ENCODE data around the gene ZDHHC14. TPM values are rescaled to one million over a fixed set of nuclear protein-coding genes. Genes with fewer than 3 reads are reported as not detected.
"Not testable (repeated sequence)": the region's sequence is repeated elsewhere in the genome, so short reads cannot be mapped to it uniquely, and the experiment has no call there.

ZDHHC14 gene
- total RNA-seq, 2 donors from 2014 or later: 3.6 to 5.2 TPM

GRCh38 chr6:157586088-157586414 lies 205.1 kb downstream of the ZDHHC14 start:
- H3K9me3 ChIP-seq (ENCODE audit: control insufficient read depth, low read length, poor library complexity, severe bottlenecking): peaks cover 8% of the 10 kb centered on the region
- DNase-seq: no peak
- no peak overlapping the region for H3K27ac Mint-ChIP-seq
- H3K4me3 Mint-ChIP-seq: no peak overlapping the region
- ATAC-seq: no peak
- peaks cover 5% of the 10 kb centered on the region for H3K36me3 Mint-ChIP-seq (ENCODE audit: low read depth)
- no peaks in the 10 kb centered on the region for H3K4me1 Mint-ChIP-seq
- H3K27me3 Mint-ChIP-seq: no peaks in the 10 kb centered on the region

DNA sequence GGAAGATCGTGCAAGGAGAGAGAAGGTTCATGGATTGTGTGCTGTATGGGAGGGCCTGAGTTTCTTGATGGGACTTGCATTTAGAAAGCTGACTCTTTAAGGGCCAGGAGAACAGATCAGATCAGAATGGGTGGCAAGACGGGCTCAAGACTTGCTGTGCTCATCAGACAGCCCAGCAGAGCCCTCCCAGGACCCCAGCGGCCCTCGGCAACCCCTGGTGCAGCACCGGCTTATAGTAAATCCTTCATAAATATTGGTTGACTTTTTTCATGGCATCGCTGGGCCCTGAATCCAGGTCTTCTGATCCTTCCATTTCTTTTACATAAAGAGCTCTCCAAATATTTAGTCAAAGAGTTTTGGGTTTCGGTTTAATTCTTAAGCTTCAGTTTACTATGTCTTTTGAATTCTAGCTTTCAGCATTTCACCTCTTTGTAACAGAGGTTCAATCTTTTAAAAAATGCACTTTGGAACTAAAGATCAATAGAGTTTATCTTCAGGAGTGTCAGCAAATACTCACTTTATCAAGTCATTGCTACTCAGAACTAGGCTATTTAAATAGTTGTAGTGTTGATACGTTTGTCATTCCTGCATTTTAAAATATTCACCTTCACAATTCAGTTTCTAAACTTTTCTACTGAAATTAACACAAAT lies 205.6 kb downstream of the ZDHHC14 start:
- H3K9me3 ChIP-seq (ENCODE audit: control insufficient read depth, low read length, poor library complexity, severe bottlenecking): peaks cover 8% of the 10 kb centered on the region
- no peak overlapping the region for H3K4me3 Mint-ChIP-seq
- no peaks in the 10 kb centered on the region for H3K4me1 Mint-ChIP-seq
- ATAC-seq: no peak
- no peak for DNase-seq
- H3K27me3 Mint-ChIP-seq: no peaks in the 10 kb centered on the region
- no peak overlapping the region for H3K27ac Mint-ChIP-seq
- peaks cover 3% of the 10 kb centered on the region for H3K36me3 Mint-ChIP-seq (ENCODE audit: low read depth)

GRCh38 chr6:157587127-157587926 lies 206.3 kb downstream of the ZDHHC14 start:
- Mint-ChIP-seq H3K4me1 (no peaks in the 10 kb centered on the region), H3K4me3 (no peak overlapping the region), H3K27me3 (no peaks in the 10 kb centered on the region), H3K27ac (no peak overlapping the region), H3K36me3 (ENCODE audit: low read depth) (peaks cover 3% of the 10 kb centered on the region)
- peaks cover 7% of the 10 kb centered on the region for H3K9me3 ChIP-seq (ENCODE audit: control insufficient read depth, low read length, poor library complexity, severe bottlenecking)
- DNase-seq (no peak), ATAC-seq (no peak)

DNA sequence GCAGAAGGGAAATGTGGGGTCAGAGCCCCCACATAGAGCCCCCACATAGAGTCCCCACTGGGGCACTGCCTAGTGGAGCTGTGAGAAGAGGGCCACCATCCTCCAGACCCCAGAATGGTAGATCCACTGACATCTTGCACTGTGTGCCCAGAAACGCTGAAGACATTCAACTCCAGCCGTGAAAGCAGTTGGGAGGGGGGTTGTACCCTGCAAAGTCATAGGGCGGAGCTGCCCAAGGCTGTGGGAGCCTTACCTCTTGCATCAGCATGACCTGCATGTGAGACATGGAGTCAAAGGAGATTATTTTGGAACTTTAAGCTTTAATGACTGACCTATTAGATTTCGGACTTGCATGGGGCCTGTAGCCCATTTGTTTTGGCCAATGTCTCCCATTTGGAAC lies 209.7 kb downstream of the ZDHHC14 start:
- H3K4me1 Mint-ChIP-seq; ATAC-seq; H3K27me3 Mint-ChIP-seq; H3K36me3 Mint-ChIP-seq (ENCODE audit: low read depth); H3K27ac Mint-ChIP-seq; DNase-seq; H3K4me3 Mint-ChIP-seq; H3K9me3 ChIP-seq (ENCODE audit: control insufficient read depth, low read length, poor library complexity, severe bottlenecking): not testable (repeated sequence)

GRCh38 chr6:157592541-157592940 lies 211.6 kb downstream of the ZDHHC14 start:
- DNase-seq (no peak), ATAC-seq (peak; percentile 28)
- H3K27ac Mint-ChIP-seq: no peak overlapping the region
- peaks cover 3% of the 10 kb centered on the region for H3K4me1 Mint-ChIP-seq
- no peaks in the 10 kb centered on the region for H3K27me3 Mint-ChIP-seq
- H3K36me3 Mint-ChIP-seq (ENCODE audit: low read depth): peaks cover 2% of the 10 kb centered on the region
- H3K9me3 ChIP-seq (ENCODE audit: control insufficient read depth, low read length, poor library complexity, severe bottlenecking): no peaks in the 10 kb centered on the region
- H3K4me3 Mint-ChIP-seq: no peak overlapping the region

DNA sequence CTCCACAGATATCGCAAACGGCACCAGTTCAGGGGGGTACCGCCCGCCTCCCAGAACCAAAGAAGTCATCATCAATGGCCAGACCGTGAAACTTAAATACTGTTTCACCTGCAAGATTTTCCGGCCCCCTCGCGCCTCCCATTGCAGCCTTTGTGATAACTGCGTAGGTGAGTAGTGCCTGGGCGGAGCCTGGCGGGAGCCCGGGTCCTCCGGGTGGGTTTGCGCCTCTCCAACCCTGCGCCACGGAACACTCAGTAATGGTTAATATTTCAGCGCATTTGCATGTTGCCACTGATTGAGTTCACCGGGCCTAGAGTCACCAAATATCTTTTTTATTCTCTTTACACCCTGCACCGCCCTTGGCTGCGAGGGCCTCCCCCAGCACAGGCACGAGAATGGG lies 212.0 kb downstream of the ZDHHC14 start:
- DNase-seq (no peak), ATAC-seq (no peak)
- Mint-ChIP-seq H3K36me3 (ENCODE audit: low read depth) (peaks cover 2% of the 10 kb centered on the region), H3K4me3 (no peak overlapping the region), H3K4me1 (peaks cover 5% of the 10 kb centered on the region), H3K27ac (no peak overlapping the region), H3K27me3 (no peaks in the 10 kb centered on the region)
- H3K9me3 ChIP-seq (ENCODE audit: control insufficient read depth, low read length, poor library complexity, severe bottlenecking): no peaks in the 10 kb centered on the region

GRCh38 chr6:157593596-157593995 lies 212.6 kb downstream of the ZDHHC14 start:
- no peak overlapping the region for H3K4me3 Mint-ChIP-seq
- peaks cover 6% of the 10 kb centered on the region for H3K4me1 Mint-ChIP-seq
- H3K27ac Mint-ChIP-seq: no peak overlapping the region
- no peaks in the 10 kb centered on the region for H3K27me3 Mint-ChIP-seq
- peaks cover 2% of the 10 kb centered on the region for H3K36me3 Mint-ChIP-seq (ENCODE audit: low read depth)
- DNase-seq (no peak), ATAC-seq (no peak)
- H3K9me3 ChIP-seq (ENCODE audit: control insufficient read depth, low read length, poor library complexity, severe bottlenecking): no peaks in the 10 kb centered on the region

DNA sequence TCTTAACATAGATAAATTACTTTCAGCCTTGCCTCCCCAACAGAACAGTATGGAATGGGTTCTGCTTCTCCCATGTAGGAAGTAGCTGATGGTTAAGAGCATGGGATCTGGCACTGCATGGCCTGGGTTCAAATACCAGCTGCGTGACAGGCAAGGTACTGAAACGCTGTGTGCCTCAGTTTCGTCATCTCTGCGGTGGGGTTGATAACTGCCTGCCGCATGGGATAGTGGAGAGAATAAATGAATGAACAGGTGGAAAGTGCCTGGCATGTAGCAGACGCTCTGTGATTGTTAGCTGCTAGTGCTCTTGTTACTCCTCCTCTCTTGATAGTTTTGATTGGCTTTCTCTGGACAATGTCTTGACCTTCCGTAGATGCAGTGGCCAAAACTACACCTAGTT lies 213.3 kb downstream of the ZDHHC14 start:
- no peaks in the 10 kb centered on the region for H3K9me3 ChIP-seq (ENCODE audit: control insufficient read depth, low read length, poor library complexity, severe bottlenecking)
- H3K4me3 Mint-ChIP-seq: no peak overlapping the region
- peaks cover 2% of the 10 kb centered on the region for H3K36me3 Mint-ChIP-seq (ENCODE audit: low read depth)
- H3K27ac Mint-ChIP-seq: no peak overlapping the region
- H3K27me3 Mint-ChIP-seq: no peaks in the 10 kb centered on the region
- H3K4me1 Mint-ChIP-seq: peaks cover 6% of the 10 kb centered on the region
- ATAC-seq (no peak), DNase-seq (no peak)

- Mint-ChIP-seq H3K4me1 (peaks cover 6% of the 10 kb centered on the region), H3K36me3 (ENCODE audit: low read depth) (peaks cover 2% of the 10 kb centered on the region), H3K4me3 (no peak overlapping the region), H3K27ac (no peak overlapping the region), H3K27me3 (no peaks in the 10 kb centered on the region)
- DNase-seq (no peak), ATAC-seq (no peak)
- H3K9me3 ChIP-seq (ENCODE audit: control insufficient read depth, low read length, poor library complexity, severe bottlenecking): no peaks in the 10 kb centered on the region
Measured at GRCh38 chr6:157595768-157596167, 214.8 kb downstream of the ZDHHC14 start.

DNA sequence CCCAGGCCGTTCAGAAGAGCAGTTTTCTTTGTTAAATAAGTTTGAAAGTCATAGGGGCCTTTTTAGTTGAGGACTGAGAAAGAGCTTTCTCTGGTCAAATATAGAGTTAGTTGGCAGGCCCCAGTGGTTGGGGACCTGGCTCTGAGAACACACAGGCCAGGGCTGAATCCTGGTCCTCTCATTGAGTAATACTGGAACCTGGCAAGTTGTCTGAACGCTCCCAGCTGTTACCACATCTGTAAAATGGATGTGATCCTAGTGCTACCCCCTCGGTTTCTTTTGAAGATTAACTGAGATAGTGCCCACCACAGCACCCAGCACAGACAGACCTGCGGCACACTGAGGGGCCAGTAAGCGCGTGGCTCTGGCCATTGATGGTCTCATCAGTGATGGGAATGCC lies 215.5 kb downstream of the ZDHHC14 start:
- no peaks in the 10 kb centered on the region for H3K27me3 Mint-ChIP-seq
- DNase-seq (no peak), ATAC-seq (no peak)
- peaks cover 2% of the 10 kb centered on the region for H3K36me3 Mint-ChIP-seq (ENCODE audit: low read depth)
- H3K27ac Mint-ChIP-seq: no peak overlapping the region
- H3K9me3 ChIP-seq (ENCODE audit: control insufficient read depth, low read length, poor library complexity, severe bottlenecking): no peaks in the 10 kb centered on the region
- peaks cover 6% of the 10 kb centered on the region for H3K4me1 Mint-ChIP-seq
- no peak overlapping the region for H3K4me3 Mint-ChIP-seq

DNA sequence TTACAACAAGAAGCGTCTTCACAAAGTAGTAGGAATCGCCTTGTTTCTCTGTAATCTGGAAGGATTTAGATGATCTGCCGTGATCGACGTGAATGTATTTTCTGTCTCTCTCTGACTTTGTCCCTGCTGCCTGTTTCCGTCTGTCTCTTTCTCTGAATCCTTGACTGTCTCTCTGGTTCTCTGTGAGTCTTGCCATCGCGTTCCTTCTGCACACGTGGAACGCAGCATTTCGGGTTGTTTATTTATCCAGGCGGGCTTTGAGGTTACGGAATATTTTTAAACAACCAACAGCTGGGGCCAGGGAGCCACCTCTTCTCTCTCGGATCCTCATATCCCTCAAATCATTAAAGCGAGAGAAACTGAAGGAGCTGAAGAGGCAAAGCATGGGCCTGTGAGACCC lies 215.9 kb downstream of the ZDHHC14 start:
- Mint-ChIP-seq H3K27me3 (no peaks in the 10 kb centered on the region), H3K4me3 (no peak overlapping the region), H3K36me3 (ENCODE audit: low read depth) (peaks cover 2% of the 10 kb centered on the region), H3K4me1 (peaks cover 6% of the 10 kb centered on the region), H3K27ac (no peak overlapping the region)
- no peak for ATAC-seq
- no peak for DNase-seq
- no peaks in the 10 kb centered on the region for H3K9me3 ChIP-seq (ENCODE audit: control insufficient read depth, low read length, poor library complexity, severe bottlenecking)

GRCh38 chr6:157597461-157598312 lies 216.7 kb downstream of the ZDHHC14 start:
- Mint-ChIP-seq H3K27me3 (no peaks in the 10 kb centered on the region), H3K36me3 (ENCODE audit: low read depth) (peaks cover 2% of the 10 kb centered on the region), H3K4me1 (peaks cover 6% of the 10 kb centered on the region), H3K4me3 (no peak overlapping the region), H3K27ac (no peak overlapping the region)
- peak in 1 of 3 donors; percentile 10 for DNase-seq
- peak; percentile 28 for ATAC-seq
- H3K9me3 ChIP-seq (ENCODE audit: control insufficient read depth, low read length, poor library complexity, severe bottlenecking): no peaks in the 10 kb centered on the region

- no peaks in the 10 kb centered on the region for H3K9me3 ChIP-seq (ENCODE audit: control insufficient read depth, low read length, poor library complexity, severe bottlenecking)
- H3K27ac Mint-ChIP-seq: no peak overlapping the region
- ATAC-seq: no peak
- H3K4me3 Mint-ChIP-seq: no peak overlapping the region
- peaks cover 2% of the 10 kb centered on the region for H3K36me3 Mint-ChIP-seq (ENCODE audit: low read depth)
- DNase-seq: no peak
- H3K4me1 Mint-ChIP-seq: peaks cover 6% of the 10 kb centered on the region
- no peaks in the 10 kb centered on the region for H3K27me3 Mint-ChIP-seq
Measured at GRCh38 chr6:157599191-157599590, 218.2 kb downstream of the ZDHHC14 start.

All from T-helper 17 cell (primary cell).